ENCODE data around the gene ZBTB33. TPM values are rescaled to one million over a fixed set of nuclear protein-coding genes. Genes with fewer than 3 reads are reported as not detected.

Gene ZBTB33
- total RNA-seq, 1 donor: 18.3 TPM

GRCh38 chrX:120291211-120291610 is 40.6 kb downstream of the ZBTB33 start:
- H3K4me3 ChIP-seq (ENCODE audit: low read depth, low read length): no peak overlapping the region
- no peak for DNase-seq (ENCODE audit: low read depth)
- TF ChIP-seq CTCF (IDR thresholded peaks at IDR 0.05; ENCODE audit: insufficient read depth, low read length): no peak

DNA sequence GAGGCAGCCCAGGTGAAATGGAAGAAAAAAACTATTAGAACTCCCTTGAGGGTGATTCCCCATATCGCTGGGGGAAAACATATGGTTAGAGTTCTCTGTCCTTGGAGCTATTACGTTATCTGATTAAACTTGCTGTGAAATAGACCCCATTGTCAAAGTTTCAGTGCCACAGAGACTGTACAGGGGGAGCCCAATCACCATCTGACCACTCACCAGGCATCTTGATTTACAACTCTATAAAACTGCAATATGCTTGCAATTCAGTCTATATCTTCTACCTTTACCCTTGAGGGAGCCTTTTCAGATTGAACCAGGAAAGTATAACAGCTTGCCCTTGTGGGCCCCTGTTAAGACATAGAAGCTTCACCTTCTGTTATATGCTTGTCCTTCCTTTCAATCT is 42.4 kb downstream of the ZBTB33 start:
- no peak overlapping the region for H3K4me3 ChIP-seq (ENCODE audit: low read depth, low read length)
- DNase-seq (ENCODE audit: low read depth): no peak
- no peak for TF ChIP-seq CTCF (IDR thresholded peaks at IDR 0.05; ENCODE audit: insufficient read depth, low read length)

DNA sequence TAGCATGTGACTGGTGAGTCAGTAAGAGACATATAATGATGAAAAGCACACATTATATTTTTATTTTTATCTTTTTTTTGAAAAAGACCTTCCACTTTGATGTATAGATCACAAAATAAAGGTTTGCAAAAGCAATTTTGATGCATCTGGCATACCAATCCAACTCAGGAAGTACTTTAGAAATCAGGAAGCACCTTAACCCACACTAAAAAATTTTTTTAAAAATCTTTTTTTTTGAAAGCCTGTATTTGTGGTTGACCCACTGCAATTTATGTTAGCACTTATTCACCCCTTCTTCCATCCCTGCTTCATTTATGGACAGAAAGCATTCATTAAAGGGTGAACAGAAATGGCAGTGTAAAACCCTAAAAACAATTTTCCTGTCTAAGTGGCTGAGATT is 44.0 kb downstream of the ZBTB33 start:
- H3K4me3 ChIP-seq (ENCODE audit: low read depth, low read length): no peak overlapping the region
- no peak for TF ChIP-seq CTCF (IDR thresholded peaks at IDR 0.05; ENCODE audit: insufficient read depth, low read length)
- no peak for DNase-seq (ENCODE audit: low read depth)

DNA sequence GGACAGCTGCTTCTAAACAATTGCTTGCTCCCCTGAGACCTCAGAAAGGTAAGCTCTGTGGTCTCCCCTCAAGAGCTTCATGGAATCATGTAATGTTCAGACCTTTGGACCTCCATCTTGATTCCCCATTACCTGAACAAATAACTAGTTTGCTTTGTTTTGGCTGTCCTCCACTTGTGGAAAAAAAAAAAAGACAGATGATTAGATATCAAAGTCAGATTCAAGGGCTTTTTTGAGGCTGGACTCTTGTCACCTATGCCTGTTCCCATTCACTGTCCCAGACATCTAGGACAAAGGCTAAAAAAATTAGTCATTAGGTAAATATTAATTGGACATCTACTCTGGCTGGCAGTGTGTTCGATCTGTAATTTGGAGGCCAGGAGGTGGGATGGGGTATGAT is 47.3 kb downstream of the ZBTB33 start:
- no peak for DNase-seq (ENCODE audit: low read depth)
- TF ChIP-seq CTCF (IDR thresholded peaks at IDR 0.05; ENCODE audit: insufficient read depth, low read length): no peak
- no peak overlapping the region for H3K4me3 ChIP-seq (ENCODE audit: low read depth, low read length)

DNA sequence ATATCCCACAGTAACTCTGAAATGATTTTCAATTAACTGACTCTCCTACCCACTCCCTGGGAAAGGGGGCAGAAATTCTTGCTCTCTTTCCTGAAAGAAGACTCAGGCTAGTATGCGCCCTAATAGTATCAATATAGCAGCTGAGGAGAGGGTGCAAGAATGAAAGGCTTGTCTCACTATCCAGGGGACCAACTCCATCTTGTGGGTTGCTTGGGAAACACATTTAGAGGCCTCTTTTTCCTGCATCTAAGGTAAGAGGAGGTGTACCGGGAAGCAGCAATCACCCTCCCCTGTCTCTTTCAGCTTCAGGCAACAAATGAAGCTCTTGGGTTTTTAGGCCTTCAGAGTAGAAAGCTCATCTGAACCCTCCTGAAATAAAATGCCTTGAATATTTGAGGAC is 49.3 kb downstream of the ZBTB33 start:
- no peak for TF ChIP-seq CTCF (IDR thresholded peaks at IDR 0.05; ENCODE audit: insufficient read depth, low read length)
- no peak for DNase-seq (ENCODE audit: low read depth)
- H3K4me3 ChIP-seq (ENCODE audit: low read depth, low read length): no peak overlapping the region

DNA sequence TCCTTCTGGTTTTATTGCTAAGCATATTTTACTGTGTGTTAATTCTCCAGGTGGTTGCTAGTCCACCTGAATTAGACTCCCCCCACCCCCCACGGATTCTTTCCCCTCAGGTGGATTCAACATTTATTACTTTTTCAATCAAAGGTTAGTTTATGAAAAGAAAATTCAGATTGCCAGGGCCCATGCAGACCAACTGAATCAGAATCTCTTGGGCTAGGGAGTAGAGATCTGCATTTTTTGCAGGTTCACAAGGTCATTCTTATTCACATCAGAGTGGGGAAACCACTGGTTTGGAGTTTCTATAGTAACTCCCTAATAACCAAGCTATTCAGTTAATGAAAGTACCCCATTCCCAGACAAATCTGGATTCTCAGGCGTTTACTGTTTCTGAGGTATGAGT is 50.9 kb downstream of the ZBTB33 start:
- no peak for TF ChIP-seq CTCF (IDR thresholded peaks at IDR 0.05; ENCODE audit: insufficient read depth, low read length)
- H3K4me3 ChIP-seq (ENCODE audit: low read depth, low read length): no peak overlapping the region
- DNase-seq (ENCODE audit: low read depth): no peak

DNA sequence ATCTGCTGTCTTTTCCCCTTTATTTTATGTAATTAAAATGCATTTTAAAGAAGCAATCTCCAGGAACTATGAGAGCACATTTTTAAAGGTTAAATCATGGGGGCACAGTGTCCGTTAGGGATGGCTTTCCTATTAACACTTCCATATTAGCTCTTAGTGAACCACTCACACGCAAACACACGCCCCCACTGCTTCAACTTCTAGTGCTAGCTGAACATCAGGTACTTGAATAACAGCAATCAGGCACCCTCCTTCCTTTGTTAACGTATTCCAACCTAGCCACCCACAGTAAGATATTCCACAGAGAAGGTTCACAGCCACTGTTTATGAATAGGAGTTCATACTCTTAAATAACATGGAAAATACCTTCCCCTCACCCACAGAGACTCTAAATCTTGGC is 51.3 kb downstream of the ZBTB33 start:
- TF ChIP-seq CTCF (IDR thresholded peaks at IDR 0.05; ENCODE audit: insufficient read depth, low read length): no peak
- H3K4me3 ChIP-seq (ENCODE audit: low read depth, low read length): no peak overlapping the region
- no peak for DNase-seq (ENCODE audit: low read depth)

Data from fibroblast of the aortic adventitia (primary cell).